GM15510 (cell line): ENCODE measurements around the gene TNFAIP8L3.

Experiments used
- POLR2A ChIP-seq: IDR thresholded peaks from 3 replicates; pipeline ENCODE4 v1.6.1; 2011; ENCODE audit warnings: borderline replicate concordance; ENCODE audit not compliant: insufficient read length; ENCODE audit errors: extremely low read depth

TNFAIP8L3 gene

DNA sequence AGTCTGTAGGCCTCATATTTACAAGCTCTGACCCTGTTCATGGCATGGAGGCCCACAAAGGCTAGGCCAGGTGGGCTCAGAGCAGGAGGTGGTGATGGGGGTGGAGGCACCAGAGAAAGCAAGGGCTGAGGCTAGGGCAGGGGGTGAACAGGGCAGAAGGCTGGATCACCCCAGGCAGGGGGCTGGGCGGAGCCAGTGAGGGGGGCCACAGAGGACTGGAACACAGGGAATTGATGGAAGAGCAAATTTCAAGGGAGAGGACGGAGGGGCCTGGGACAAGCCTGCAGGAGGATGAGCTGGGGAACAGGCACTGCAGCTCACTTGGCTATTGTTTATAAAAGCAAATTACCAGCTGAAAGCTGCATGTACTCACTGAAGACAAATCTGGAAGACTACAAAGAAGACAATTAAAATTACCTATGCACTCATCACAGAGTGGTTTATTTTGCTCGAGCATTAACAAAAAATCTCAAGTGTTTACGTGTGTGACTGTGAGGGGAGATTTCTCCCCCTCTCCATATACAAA, 11.0 kb downstream of the TNFAIP8L3 start:
- no peak for TF ChIP-seq POLR2A

DNA sequence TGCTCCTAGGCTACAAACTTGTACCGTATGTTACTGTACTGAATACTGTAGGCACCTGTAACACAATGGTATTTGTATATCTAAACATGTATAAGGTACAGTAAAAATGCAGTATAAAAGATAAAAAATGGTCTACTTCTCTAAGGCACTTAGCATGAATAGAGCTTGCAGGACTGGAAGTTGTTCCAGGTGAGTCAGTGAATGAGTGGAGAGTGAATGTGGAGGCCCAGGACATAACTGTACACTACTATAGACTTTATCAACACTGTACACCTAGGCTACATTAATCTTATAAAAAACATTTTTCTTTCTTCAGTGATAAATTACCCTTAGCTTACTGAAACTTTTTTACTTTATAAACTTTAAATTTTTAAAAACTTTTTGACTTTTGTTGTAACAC, 12.5 kb downstream of the TNFAIP8L3 start:
- no peak for TF ChIP-seq POLR2A

DNA sequence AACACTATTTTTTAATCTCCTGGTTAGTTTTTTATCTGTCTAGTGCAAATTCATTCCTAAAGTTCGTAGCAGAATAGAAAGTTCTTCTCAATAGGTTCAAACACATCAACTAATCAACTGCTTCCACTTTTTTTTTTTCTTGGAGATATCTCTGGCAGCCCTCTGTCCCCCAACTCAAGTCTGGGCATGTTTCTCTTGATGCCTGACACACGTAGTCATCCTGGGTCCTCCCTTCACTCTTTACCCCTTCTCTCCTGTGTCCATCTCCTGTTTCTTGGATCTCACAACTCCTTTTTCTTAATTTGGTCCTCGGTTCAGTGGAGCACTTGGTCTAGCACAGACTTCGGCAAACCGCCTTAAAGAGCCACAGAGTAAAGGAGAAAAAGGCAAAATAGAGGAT, 14.4 kb downstream of the TNFAIP8L3 start:
- no peak for TF ChIP-seq POLR2A

- TF ChIP-seq POLR2A, result no peak
Observed at GRCh38 chr15:51079226-51079625, 15.5 kb downstream of the TNFAIP8L3 start.

GRCh38 chr15:51077221-51078153, 17.2 kb downstream of the TNFAIP8L3 start:
- TF ChIP-seq POLR2A, result no peak

- no peak for TF ChIP-seq POLR2A
Observed at GRCh38 chr15:51076524-51077220, 18.0 kb downstream of the TNFAIP8L3 start.

DNA sequence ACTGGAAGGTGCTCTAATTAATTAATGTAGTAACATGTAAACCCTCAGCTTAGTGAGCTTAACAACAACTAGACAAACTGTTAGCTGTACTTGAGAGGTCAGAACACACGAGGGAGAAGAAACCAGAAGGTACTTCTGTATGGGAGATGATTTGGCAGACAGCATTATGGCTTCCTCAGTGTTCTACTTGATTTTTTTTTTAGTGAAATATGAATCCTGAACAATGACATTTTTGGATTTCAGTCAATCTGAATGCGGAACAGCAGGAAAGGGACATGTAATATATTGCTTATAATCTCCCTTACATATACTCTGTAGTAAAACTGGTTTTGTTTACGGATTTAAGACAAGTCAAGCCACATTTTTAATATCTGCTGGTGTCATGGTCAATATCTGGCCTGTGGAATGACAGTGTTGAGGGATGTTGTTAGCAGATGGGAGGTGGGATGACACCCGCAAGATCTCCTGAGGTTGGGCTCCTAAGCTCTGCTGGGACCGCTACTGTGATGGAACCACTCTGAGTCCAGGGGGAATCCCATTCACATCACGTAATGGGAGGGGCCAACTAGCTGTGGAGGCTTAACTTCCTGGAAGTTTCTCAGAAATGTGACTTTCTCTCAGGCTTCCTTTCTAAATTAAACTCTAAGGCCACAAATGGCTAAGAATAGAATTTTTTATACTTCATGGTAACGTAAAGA, 18.7 kb downstream of the TNFAIP8L3 start:
- no peak for TF ChIP-seq POLR2A

DNA sequence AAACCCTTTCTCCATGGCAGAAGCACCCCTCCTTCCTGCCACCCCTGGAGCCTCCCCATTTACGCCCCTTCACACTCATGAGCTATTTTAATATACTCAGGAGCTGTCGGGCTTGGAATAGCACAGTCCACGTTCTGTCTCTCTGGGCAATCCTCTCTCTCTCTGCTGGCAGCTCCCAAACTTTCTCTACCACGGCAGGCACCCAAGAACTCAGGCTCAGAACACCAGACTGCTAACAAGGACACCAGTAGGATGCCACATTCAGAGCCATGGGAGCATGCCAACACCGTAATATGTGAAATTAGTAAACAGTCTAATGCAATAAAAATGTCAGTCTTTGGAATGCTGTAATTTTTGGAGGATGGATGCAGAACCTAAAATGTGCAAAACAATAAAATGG, 19.3 kb downstream of the TNFAIP8L3 start:
- no peak for TF ChIP-seq POLR2A

DNA sequence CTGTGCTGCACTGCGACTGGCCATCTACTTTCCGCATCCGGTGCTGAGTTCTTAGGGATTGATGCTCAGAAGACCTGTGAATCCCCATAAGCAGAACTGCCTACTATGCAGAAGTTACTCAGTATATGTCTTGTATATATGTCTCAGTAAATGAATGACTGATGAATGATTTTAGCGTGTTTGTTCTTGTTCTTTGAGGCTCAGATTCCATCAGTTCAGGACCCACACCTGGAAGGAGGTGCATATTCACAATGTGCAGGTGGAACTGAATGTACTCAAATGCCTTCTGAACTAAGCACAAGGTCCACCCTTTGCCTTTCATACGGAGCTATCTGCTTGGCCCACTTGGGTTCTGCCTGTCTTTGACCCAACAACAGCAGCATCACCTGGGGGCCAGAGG, 19.8 kb downstream of the TNFAIP8L3 start:
- TF ChIP-seq POLR2A, result no peak

DNA sequence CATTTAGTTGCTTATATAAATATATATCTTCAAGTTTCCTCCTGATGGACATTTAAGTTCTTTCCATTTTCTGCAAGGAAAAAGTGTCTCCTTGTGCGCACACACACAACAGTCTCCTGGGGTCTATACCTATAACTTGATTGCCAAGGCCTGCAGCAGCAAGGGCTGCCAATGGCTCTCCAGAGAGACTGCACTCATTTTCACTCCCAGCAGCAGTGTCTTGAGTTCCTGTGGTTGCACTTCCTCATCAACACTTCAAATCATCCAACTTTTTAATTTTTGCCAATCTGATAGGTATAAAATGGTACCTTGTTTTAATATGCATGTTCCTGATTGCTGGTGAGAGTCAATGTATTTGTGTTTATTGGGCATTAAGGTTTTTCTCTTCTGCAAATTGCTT, 23.1 kb downstream of the TNFAIP8L3 start:
- TF ChIP-seq POLR2A, result no peak

DNA sequence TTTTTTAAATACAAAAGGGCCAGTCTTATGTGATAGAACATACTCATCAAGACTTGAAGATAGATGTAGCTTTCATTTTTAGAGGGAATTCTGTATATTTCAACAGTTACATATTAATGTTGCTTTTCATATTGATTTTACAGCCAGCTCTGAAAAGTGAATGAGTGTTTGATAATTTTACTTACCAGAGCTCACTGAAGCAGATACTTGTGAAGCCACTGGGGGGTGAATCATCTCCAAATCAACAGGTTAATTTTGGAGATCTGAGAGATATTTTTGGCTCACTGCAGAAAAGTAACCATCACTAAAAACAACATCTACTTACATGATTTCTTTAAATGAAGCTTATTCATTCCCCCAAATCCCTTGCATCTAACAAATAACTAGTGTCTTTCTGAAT, 24.7 kb downstream of the TNFAIP8L3 start:
- no peak for TF ChIP-seq POLR2A

DNA sequence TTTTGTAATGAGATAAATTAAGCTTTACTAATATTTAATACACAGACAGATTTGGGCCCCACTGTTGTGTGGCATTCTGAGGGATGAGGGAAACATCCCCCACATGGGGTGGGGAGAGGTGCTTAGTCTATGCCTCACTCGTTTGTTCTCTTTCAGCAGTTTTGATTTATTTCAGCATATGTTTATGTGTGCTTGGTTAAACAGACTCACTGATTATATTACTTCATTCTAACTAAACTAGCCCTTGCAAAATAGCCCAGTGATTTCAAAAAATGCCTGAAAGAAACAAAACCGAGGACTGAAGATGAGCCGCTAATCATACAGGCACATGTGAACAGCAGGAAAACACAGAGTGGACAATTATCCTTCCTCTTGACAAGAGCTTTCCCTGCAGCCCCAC, 27.2 kb downstream of the TNFAIP8L3 start:
- TF ChIP-seq POLR2A, result no peak

DNA sequence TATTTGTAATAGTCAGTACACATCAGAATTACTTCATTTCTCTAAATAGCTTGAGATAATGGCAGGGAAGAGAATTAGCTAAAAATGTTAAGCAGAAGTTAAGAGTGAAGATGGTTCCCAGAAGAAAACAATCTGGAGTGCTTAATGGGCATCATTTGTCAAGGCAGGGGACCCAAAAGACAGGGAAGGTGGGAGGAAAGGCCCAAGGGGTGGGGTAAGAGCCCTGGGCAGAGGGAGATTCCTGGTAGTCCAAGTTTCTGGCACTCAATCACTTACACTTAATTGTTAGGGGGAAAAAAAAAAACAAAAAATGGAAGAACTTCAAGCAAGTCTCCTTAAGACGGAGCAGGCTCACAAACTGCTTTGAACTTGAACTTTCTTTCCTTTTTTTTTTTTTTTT, 28.9 kb downstream of the TNFAIP8L3 start:
- no peak for TF ChIP-seq POLR2A

DNA sequence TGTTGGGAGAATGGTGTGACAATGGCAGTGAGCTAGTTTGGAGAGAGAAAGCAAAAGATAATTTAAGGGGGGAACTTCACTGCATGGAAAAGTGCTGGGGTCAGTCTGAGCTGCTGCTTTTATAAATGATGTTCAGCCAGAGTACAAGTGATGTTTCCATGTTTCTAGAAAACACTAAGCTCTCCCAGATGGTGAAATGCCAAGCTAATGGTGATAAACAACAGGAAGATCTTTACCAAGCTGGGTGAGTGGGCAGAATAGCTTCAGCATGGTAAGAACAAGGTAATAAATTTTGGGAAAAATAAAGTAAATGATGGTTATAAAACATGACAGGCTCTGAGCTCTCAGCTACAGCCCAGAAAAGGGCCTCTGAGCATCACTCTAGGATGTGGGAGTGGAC, 29.4 kb downstream of the TNFAIP8L3 start:
- no peak for TF ChIP-seq POLR2A

DNA sequence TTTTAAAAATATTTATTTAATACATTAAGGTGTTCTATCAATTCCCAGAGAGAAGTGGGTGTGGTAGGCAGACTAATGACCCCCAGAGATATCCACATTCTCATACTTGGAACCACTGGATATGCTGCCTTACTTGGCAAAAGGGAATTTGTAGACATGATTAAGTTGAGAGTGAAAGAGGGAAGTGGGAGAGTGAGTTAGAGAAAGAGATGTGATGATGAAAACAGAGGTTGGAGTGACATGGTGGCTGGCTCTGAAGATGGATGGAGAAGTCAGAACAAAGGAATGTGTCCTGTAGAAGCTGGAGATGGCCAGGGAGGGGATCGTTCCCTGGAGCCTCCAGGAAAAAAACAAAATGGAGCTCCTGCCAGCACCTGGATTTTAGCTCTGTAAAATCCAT, 32.0 kb downstream of the TNFAIP8L3 start:
- TF ChIP-seq POLR2A, result no peak
